Stimulated activated CD4-positive, alpha-beta T cell treated with anti-CD3 and anti-CD28 coated beads, Interleukin-12 subunit alpha, Interleukin-12 subunit beta, amount 100 ng/mL, for 4 hours (primary cell): ENCODE measurements around the gene ATG10.
"Not testable (repeated sequence)": the region's sequence is repeated elsewhere in the genome, so short reads cannot be mapped to it uniquely, and the experiment has no call there.

Source experiments
- DNase-seq: peaks from one replicate; pipeline ENCODE4 v3.0.0-alpha.2; 2020

The ATG10 gene

DNA sequence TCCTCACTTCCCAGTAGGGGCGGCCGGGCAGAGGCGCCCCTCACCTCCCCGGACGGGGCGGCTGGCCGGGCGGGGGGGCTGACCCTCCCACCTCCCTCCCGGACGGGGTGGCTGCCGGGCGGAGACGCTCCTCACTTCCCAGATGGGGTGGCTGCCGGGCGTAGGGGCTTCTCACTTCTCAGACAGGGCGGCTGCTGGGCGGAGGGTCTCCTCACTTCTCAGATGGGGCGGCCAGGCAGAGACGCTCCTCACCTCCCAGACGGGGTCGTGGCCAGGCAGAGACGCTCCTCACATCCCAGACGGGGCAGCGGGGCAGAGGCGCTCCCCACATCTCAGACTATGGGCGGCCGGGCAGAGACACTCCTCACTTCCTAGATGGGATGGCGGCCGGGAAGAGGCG lies 11.7 kb downstream of the ATG10 start:
- not testable (repeated sequence) for DNase-seq

DNA sequence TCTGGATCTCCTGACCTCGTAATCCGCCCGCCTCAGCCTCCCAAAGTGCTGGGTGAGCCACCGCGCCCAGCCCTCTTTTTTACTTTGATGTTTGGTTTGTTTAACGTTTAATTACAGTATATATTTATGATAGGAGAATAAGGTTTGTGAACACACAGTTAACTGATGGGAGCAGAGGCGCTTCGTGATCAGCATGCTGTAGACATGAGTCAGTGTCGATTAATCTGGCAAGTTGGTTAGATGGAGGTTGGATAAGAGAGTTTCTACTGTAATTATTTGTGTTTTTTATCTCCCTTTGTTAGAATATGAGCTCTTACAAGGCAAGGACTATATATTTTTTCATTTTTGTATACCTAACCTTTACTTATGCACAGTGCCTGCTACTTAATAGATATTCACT lies 14.3 kb downstream of the ATG10 start:
- no peak for DNase-seq

DNA sequence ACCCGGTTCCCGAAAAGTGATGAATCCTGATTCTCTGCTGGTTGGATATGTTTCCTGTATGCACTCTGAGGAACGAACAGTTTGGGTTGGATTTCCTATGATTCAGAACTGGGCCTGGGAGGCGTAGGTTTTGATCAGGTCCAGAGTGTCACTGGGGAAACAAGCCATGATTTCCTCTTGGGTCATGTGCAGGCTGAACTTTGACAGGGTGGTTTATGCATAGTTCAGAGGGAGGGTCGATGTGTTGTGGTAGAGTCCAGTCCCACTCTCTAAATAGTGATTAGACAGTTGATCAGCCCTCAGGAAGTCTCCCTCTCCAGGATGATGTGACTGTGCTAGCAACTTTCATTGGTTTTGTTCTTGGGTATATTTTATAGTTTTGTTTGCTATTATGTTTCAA lies 17.4 kb downstream of the ATG10 start:
- no peak for DNase-seq

DNA sequence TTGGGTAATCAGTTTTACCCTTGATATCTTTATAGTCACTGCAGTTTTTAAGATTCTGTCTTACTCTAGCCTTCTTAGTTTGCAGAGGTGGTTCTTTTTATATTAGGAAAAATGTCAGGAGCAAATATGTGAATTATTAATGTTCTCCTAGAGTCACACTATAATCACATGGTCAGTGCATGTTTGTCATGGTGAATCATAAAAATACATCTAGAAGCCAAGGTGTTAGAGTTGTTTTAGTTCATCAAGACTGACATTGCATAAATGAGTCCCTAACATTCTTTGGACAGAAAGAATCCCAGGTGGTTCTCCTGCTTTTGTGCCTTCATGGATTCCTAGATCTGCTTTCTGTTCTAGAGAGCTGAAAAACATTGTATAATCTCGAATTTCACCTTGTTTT lies 22.9 kb downstream of the ATG10 start:
- no peak for DNase-seq

DNA sequence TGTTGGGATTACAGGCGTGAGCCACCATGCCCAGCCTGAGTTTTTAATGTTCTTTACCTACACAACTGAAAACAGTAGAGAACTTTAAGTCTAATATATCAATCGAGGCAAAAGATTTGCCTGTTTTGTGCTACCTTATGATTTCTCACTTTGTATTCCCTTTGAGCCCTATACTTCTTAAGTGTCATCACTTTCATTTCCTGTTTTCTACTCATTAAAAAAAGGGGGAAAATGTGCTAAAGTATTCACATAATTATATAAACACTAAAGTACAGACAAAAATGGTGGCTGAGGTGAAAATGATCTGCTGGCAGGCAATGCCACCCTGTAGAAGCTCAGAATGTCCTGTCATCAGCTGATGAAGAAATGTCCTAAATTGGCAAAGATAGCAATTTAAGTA lies 23.6 kb downstream of the ATG10 start:
- no peak for DNase-seq

DNA sequence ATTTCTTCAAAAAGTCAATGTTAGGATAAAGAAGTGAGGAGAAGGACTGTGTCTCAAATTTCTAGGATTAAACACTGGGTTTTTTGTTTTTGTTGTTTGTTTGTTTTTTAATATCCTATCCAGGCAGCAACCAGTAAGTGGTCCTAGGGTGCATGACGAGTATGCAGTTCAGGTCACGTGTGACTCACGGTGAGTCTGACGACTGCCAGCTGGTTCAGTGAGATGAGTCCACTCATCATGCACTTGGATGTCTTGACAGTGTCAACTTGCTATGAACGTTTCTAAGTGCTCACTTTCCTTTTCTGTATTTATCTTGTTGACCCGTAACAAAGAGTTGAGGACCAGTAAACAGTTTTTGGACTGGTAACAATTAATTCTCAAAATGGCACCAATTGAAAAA lies 32.7 kb downstream of the ATG10 start:
- no peak for DNase-seq

DNA sequence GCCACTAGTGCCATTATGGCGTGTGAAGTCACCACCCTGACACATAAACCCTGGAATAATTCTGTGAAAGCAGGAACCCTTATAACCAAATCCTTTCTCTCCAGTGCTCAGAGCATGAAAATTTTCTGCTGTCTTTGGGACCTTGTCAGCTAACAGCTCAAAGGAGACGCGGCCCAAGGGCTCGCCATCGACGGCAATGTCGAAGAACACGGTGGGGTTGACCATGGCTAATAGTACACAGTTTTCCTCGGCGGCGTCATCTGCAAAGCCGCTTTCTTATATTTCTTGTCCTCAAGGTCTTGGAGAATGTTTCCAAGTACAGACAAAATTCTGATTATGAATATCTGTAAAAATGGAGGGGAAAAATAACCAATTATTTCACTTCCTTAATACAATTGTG lies 38.0 kb downstream of the ATG10 start:
- DNase-seq, result not testable (repeated sequence)

DNA sequence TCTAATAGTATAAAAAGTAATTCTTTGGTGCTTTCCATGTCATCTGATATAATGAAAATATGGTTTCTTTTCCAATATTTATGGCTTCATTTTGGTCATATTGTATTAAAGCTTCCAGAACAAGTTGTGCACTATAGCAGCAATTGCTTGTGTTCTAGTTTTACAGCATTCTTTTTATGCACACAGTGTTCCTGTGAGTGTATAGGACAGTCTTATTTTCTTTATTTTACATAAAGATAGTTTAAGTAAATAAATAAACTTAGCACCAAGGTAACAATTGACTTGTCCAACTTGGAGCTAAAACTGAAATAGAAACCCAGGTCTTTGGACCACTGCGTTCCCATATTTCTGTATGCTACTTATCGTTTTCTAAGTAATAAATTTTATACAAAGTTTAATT lies 38.9 kb downstream of the ATG10 start:
- DNase-seq, result no peak

DNA sequence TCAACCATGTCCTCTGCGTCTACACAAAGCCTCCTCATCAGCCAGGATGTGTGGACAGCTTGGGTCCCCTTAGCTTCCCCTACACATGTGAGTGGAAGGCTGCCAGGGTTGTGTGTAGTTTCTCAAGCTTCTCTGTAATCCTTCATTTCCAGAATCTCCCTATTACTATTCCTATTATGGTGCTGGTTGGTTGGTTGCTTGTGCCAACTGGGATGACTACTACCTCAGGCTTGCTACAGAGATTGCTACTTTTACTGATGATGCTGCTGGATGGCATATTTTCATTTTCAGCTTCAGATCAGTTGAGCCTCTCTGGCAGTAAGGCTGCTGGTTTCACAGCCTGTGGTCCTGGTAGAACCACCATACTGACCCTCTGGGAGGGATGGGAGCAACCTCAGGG lies 39.9 kb downstream of the ATG10 start:
- no peak for DNase-seq

DNA sequence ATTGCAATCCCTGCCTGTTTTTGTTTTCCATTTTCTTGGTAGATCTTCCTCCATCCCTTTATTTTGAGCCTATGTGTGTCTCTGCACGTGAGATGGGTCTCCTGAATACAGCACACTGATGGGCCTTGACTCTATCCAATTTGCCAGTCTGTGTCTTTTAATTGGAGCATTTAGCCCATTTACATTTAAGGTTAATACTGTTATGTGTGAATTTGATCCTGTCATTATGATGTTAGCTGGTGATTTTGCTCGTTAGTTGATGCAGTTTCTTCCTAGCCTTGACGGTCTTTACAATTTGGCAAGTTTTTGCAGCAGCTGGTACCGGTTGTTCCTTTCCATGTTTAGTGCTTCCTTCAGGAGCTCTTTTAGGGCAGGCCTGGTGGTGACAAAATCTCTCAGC lies 42.8 kb downstream of the ATG10 start:
- DNase-seq, result not testable (repeated sequence)

DNA sequence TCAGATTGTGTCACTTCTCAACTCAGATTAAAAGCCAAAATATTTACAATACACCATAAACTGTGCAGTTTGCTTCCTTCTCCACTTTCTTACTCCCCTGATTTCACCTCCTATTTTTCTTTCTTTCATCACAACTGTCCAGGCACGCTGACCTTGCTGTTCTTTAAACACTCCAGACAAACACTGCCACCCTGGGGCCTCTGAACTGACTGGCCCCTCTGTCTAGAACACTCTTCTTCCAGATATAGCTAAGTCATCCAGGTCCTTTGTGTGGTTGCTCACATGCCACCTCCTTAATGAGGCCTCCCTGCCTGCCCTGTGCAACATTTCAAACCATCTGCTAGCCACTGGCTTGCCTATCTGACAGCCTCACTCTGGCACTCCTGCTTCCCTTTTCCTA lies 46.6 kb downstream of the ATG10 start:
- DNase-seq, result no peak

DNA sequence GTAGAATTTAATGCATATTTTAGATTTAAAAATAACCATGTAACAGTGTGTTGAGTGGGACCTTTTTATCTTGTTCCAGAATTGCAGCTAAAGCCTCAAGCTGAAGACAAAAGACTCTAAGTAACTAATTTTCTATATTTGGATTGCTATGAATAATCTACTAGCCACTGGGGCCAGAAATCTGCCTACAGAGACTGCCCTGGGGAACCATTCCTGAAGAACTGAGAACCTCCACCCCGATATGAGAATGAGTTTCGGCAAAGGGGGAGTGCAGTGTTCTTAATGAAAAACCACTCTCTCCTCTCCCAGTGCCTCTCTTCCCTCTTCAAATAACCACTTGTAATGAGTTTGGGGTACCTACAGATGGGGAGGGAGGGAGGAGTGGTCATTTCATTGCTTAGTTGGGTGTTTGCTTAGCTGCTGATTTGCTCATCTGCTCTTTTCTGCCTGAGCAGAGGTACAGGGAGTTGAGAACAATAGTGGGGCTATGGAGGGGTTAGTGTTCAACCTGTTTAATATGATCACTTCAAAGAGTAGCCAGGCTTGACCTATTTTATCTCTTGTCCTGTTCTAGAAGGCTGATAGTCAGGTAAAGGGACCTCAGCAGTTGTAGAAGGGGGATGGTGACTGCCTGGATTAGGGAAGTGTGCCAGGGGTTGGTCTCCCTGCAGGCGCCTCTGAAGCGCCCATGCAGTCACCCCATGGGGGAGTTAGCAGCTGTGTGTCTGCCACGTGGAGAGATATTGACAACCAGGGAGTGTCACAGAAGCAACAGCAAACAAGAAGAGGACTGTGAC lies 47.7 kb downstream of the ATG10 start:
- no peak for DNase-seq

DNA sequence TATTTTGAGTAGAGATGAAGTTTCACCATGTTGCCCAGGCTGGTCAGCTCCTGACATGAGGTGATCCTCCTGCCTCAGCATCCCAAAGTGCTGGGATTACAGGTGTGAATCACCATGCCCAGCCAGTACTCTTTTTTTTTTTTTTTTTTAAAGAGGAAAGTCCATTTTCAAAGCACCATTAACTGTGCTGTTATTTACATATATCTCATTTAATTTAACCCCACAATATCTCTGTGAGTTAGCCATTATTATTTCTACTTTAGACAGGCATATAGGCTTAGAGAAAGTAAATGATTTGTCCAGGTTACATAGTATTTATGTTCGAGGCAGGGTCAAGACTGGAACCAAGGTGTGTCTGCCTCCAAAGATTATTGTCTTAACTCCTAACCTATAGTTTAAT lies 50.7 kb downstream of the ATG10 start:
- DNase-seq, result no peak

DNA sequence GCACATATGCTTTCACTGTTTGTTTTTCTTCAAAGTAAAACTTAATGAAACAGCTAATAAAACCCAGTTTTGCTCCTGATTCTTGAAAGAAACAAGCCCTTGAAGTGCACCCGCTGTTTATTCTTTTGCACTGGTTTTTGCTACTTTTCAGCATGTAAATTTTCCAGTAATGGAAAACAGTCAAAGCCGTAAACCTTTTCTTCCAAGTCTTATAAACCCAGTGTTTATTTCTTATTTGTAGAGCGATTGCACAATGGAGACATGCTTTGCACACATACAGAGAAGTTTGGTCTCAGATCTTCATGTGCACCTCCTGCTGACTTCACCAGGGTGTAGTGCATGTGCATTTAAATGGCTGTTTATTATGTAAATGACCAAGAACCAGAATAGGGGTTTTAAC lies 51.8 kb downstream of the ATG10 start:
- DNase-seq, result no peak

DNA sequence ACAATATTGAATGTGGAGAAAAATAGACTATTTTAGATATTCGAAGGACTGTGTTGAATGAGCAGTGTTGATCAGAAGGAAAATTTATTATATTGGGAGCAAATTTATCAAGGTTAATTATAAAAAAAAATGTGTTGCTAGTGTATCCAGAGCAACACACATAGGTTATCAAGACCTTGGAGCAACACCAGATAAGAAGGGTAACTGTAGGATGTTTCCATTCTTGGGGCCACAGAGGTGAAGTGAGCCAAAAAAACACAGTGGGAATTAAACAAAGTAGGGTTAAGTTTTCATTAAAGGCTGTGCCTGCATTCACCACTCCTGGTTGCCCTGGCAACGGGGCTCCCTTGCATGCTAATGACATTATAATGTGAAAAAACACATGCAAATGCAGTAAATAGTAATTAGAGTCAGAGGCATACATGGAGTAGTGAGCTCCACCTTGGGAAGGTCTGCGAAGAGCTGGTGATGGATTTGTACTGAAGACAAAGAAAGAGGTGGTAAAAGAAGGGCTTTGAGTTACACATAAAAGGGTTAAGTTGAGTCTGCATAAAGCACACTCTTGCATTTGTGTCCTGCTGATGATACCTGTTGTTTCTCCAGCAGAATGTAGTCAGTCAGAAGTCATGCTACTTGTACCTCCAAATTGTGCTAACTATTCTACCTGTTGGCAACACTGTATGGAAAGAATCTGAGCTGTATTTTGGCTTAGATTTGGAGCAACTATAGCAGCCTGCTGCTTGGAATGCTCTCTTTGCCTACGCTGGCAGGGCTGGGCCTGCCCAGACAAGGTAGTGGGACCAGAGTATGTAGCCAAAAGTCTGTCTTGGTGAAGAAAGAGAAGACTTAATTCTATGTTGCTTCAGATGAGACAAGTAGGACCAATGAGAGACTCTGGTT lies 59.6 kb downstream of the ATG10 start:
- no peak for DNase-seq

DNA sequence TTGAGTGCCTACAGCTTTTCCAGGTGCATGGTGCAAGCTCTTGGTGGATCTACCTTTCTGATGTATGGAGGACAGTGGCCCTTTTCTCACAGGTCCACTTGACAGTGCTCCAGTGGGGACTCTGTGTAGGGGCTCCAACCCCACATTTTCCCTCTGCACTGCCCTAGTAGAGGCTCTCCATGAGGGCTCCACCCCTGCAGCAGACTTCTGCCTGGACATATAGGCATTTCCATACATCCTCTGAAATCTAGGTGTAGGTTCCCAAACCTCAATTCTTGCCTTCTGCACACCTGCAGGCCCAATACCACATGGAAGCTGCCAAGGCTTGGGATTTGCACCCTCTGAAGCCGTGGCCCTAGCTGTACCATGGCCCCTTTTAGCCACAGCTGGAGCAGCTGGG lies 71.1 kb downstream of the ATG10 start:
- DNase-seq, result not testable (repeated sequence)

DNA sequence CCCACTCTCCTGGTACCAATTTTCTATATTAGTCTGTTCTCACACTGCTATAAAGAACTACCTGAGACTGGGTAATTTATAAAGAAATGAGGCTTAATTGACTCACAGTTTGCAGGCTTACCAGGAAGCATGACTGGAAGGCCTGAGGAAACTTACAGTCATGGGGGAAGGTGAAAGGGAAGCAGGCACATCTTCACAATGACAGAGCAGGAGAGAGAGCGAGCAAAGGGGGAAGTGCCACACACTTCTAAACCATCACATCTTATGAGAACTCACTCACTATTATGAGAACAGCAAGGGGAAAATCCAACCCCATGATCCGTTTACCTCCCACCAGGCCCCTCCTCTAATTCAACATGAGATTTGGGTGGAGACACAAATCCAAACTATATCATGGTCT lies 72.2 kb downstream of the ATG10 start:
- no peak for DNase-seq

DNA sequence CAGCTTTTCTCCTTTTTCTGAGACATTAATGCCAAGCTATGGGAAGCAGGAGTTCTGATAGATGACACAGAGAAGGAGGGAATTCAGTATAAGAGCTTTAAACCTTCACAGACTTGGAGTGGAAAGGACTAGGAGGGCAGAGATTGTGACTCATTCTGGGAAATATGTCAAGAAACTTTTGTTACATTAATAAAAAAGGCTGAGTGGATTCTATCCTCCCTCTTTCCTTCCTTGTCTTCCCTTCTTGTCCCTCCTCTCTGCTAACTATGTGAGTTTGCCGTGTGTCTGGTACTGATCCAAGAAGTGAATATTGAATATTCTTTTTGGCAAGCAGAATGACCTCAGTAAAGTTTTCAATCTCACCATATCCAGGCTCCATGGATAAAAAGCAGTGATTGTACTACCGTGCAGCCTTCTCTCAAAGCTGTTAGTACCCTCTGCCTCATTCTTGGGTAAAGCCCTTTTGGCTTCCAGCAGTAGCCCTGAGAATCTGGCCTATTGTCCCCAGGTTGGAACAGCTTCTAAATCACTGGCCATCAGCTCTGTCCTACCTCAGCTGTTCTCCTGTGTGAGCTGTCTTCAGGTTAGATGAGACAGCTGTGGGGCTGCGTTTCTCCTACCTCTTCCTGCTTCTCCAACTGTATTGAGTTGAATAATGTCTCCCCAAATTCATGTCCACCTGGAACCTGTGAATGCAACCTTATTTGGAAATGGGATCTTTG lies 73.9 kb downstream of the ATG10 start:
- DNase-seq, result no peak

DNA sequence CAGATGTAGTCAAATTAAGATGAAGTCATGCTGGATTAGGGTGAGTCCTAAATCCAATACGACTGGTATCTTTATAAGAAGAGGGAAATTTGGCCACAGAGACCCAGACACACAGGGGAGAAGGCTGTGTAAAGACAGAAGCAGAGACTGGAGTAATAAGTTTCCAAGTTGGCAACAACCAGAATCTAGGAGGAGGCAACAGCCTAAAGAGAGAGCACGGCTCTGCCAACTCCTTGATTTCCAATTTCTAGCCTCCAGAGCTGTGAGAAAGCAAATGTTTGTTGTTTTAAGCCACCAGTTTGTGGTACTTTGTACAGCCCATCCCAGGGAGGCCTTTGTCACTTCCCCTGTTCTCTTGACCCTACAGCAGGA lies 74.4 kb downstream of the ATG10 start:
- DNase-seq, result no peak

DNA sequence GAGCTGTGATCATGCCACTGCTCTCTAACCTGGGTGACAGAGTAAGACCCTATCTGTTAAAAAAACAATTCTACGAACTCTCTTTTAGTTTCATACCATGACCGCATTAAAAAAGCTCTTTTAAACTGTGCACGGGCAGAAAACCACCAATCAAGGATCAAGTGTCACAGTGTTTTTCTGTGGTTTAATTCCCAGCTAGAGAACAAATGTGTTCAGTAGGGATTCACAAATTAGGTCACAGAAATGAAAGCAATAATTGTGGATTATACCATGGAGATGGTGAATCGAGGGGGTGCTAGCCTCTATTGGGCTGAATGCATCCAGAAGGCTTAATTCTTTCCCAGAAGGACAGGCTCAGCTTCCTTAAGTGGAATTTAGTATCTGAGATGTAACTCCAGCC lies 79.1 kb downstream of the ATG10 start:
- no peak for DNase-seq

DNA sequence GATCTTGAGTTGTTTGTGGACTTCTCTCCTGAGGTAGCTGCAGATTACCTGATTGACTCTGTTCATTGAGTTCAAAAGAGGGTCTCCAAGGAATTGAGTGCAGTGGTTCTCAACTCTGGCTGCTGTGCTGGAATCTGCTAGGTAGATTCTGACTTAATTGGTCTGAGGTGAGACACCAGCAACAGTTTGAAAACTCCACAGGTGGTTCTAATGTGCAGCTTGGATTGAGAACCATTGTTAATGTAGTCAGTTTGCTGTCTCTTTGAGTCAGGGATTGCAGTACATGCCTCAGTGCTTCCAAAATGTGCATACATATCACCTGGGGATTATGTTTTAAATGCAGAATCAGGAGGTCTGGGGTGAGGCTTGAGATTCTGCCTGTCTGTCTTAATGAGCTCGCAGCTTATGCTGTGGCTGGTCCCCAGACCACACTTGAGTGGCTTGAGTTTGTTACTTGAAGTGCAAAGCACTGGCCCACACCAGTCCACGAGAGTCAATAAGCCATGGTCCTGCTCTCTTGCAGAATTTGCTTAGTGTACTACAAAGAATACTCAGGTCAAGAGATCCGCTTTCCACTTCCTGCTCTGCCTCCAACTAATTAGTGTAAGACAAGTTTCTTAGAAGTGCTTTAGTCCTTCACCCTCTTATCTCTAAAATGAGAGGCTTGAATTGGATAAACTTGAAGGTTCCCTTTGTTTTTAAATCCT lies 82.3 kb downstream of the ATG10 start:
- no peak for DNase-seq

DNA sequence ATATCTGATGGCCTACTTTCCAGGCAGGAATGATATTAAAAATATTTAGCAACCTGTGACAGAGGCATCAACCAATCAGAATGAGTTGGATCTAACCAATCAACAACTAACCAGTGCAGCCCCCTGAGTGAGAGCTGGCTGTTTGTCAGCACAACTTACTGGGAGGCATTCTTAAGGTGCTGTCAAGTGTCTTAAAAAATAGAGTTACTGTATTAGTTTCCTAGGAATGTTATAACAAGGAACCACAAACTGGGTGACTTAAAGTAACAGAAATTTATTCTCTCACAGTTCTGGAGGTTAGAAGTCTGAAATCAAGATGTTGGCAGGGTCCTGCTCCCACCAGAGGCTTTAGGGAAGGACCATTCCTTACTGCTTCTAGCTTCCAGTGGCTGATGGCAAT lies 85.2 kb downstream of the ATG10 start:
- DNase-seq, result no peak

DNA sequence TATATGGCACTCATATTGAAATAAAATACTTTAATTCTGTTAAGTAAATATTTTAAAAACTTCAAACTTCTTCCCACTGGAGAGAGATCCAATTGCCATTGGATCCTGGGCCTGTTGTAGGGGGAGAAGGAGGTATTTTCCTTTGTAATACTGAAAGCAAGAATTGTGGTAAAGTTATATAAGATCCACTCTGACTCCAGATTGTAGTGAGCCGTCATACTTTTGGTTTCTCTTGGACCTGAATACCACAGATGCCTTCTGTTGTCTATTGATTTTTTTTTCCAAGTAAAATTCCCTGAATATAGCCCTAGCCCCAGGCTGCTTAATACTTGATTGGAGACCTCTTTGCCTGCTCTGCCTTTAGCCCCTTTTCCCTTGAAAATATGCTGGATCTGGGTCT lies 86.9 kb downstream of the ATG10 start:
- DNase-seq, result no peak
